Thoracic aorta (tissue), 2 donors: ENCODE measurements around the gene CNGB1. TPM values are rescaled to one million over a fixed set of nuclear protein-coding genes. Genes with fewer than 3 reads are reported as not detected.

Experiments
- ATAC-seq: fragments of 150-250 bp; one replicate; pipeline ENCODE4 v1.8.0; 2017; ENCODE audit warnings: low read depth; ENCODE audit not compliant: insufficient number of reproducible peaks, low FRiP score
- DNase-seq: peaks from one replicate; pipeline ENCODE4 v3.0.0-alpha.2; 2020; ENCODE audit warnings: low spot score
- H3K27ac ChIP-seq, 2 donors: fragments of 200-600 bp; sonication (generic); 1 replicate in 1 of 2; 2 replicates in 1 of 2; pipeline ENCODE4 v1.5.1; 2016; ENCODE audit warnings: mild to moderate bottlenecking in 2 of 2, moderate library complexity in 2 of 2
- H3K27me3 ChIP-seq: fragments of 200-600 bp; sonication (generic); replicated peaks from 2 replicates; pipeline ENCODE4 v1.6.0; 2016; ENCODE audit warnings: mild to moderate bottlenecking; ENCODE audit not compliant: insufficient read depth
- H3K36me3 ChIP-seq: fragments of 200-600 bp; sonication (generic); one replicate; pipeline ENCODE4 v1.5.1; 2016
- H3K4me1 ChIP-seq, 2 donors: fragments of 200-600 bp; sonication (generic); 1 replicate in 1 of 2; 2 replicates in 1 of 2; pipeline versions ENCODE4 v1.5.1 to v1.6.0; 2016; ENCODE audit warnings: low read depth in 2 of 2, mild to moderate bottlenecking in 1 of 2; ENCODE audit not compliant: control insufficient read depth in 1 of 2
- H3K4me3 ChIP-seq: fragments of 200-600 bp; sonication (generic); 2 replicates; pipeline ENCODE4 v1.5.1; 2016; ENCODE audit warnings: mild to moderate bottlenecking
- H3K9me3 ChIP-seq: fragments of 200-600 bp; sonication (generic); 2 replicates; pipeline ENCODE4 v1.5.1; 2016
- total RNA-seq, 2 donors: library from RNA; depleted of rRNA; stranded (reverse); fragments of >200 nt; gene quantifications; one replicate each; pipeline versions ENCODE4 v1.1.0 to v1.2.3, GENCODE V29; 2016
- TF ChIP-seq, protein P1 (sequence below): fragments of 200-600 bp; sonication (generic); IDR thresholded peaks from one replicate; pipeline ENCODE4 v1.5.1; 2019; ENCODE audit warnings: antibody characterized with exemption

Gene CNGB1
- total RNA-seq, 2 donors from 2014 or later: not detected

- H3K4me3 ChIP-seq: no peak overlapping the region
- H3K27ac ChIP-seq: no peak overlapping the region
- no peaks in the 10 kb centered on the region for H3K4me1 ChIP-seq
- DNase-seq (no peak), ATAC-seq (no peak)
- H3K9me3 ChIP-seq: no peaks in the 10 kb centered on the region
- TF ChIP-seq, protein P1, sequence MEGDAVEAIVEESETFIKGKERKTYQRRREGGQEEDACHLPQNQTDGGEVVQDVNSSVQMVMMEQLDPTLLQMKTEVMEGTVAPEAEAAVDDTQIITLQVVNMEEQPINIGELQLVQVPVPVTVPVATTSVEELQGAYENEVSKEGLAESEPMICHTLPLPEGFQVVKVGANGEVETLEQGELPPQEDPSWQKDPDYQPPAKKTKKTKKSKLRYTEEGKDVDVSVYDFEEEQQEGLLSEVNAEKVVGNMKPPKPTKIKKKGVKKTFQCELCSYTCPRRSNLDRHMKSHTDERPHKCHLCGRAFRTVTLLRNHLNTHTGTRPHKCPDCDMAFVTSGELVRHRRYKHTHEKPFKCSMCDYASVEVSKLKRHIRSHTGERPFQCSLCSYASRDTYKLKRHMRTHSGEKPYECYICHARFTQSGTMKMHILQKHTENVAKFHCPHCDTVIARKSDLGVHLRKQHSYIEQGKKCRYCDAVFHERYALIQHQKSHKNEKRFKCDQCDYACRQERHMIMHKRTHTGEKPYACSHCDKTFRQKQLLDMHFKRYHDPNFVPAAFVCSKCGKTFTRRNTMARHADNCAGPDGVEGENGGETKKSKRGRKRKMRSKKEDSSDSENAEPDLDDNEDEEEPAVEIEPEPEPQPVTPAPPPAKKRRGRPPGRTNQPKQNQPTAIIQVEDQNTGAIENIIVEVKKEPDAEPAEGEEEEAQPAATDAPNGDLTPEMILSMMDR: no peak
- H3K27me3 ChIP-seq: no peaks in the 10 kb centered on the region
- H3K36me3 ChIP-seq: no peaks in the 10 kb centered on the region
Measured at GRCh38 chr16:57910696-57911095, 60.2 kb downstream of the CNGB1 start.

- Histone ChIP-seq H3K4me1 (no peaks in the 10 kb centered on the region), H3K9me3 (no peaks in the 10 kb centered on the region), H3K36me3 (no peaks in the 10 kb centered on the region), H3K27me3 (no peaks in the 10 kb centered on the region), H3K4me3 (no peak overlapping the region), H3K27ac (no peak overlapping the region)
- DNase-seq (no peak), ATAC-seq (no peak)
- TF ChIP-seq, protein P1: no peak
Measured at GRCh38 chr16:57908409-57908987, 62.4 kb downstream of the CNGB1 start.

GRCh38 chr16:57906382-57907316, 64.3 kb downstream of the CNGB1 start:
- H3K9me3 ChIP-seq: no peaks in the 10 kb centered on the region
- H3K27ac ChIP-seq: no peak overlapping the region
- no peak overlapping the region for H3K4me3 ChIP-seq
- no peak for DNase-seq
- no peaks in the 10 kb centered on the region for H3K4me1 ChIP-seq
- ATAC-seq: no peak
- H3K36me3 ChIP-seq: no peaks in the 10 kb centered on the region
- H3K27me3 ChIP-seq: no peaks in the 10 kb centered on the region
- TF ChIP-seq, protein P1: peak; percentile 37

DNA sequence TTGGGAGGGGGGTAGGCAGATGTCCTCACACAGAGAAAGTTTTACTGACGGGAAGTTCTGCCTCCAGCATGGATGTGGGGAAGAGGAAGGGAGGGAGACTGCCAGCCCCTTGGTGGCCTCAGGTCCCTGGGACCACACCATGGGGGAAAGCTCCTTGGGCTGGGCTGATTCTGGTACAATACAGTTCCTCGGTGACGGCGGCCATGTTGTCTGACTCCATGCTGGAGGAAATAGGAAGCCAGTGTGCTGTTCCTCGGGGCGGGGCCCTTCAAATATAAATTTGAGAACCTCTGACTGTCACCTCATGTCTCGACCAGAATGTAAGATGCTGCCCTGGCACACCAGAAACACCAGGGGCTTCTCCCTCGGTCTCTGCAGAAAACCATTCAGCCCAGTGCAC, 66.8 kb downstream of the CNGB1 start:
- Histone ChIP-seq H3K4me3 (no peak overlapping the region), H3K27me3 (no peaks in the 10 kb centered on the region), H3K36me3 (no peaks in the 10 kb centered on the region), H3K27ac (no peak overlapping the region), H3K9me3 (no peaks in the 10 kb centered on the region), H3K4me1 (no peaks in the 10 kb centered on the region)
- TF ChIP-seq, protein P1: no peak
- no peak for DNase-seq
- ATAC-seq: no peak

DNA sequence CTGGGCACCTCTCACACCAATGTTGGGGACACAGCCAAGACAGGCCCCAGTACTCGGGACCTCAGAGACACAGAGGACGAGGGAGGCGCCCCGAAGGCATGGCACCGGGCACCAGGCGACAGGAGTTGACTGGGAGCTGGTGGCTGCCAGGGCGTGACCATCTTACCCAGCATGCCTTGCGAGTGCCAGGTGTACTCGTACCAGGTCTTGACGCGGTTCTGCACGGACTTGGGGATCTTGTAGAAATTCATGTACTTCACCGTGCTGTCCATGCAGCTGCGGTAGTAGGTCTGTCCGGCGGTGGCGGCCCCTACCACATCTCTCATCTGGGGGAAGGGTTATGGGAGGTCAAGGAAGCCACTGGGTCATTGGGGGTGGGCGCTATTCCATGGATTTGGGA, 67.3 kb downstream of the CNGB1 start:
- DNase-seq (no peak), ATAC-seq (no peak)
- Histone ChIP-seq H3K4me3 (no peak overlapping the region), H3K27ac (no peak overlapping the region), H3K4me1 (no peaks in the 10 kb centered on the region), H3K9me3 (no peaks in the 10 kb centered on the region), H3K27me3 (no peaks in the 10 kb centered on the region), H3K36me3 (no peaks in the 10 kb centered on the region)
- TF ChIP-seq, protein P1: no peak
